ENCODE measurements around the gene ARX.

DNA sequence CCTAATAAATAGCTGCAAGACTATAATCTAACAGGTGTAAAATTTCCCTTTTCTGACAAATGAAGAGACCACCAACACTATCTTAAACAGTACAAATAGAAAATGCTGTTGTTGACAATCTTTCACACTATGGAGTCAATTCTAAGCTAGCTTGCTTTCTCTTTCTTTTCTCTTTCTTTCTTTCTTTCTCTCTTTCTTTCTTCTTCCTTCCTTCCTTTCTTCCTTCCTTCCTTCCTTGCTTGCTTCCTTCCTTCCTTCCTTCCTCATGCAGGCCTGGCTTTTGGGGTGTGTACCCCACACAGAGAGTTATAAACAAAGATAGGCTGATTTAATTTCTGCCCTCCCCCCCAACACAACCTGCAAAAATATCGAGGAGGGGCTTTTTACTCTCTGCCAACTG, 8.1 kb upstream of the ARX start:
- TF ChIP-seq, protein P1, sequence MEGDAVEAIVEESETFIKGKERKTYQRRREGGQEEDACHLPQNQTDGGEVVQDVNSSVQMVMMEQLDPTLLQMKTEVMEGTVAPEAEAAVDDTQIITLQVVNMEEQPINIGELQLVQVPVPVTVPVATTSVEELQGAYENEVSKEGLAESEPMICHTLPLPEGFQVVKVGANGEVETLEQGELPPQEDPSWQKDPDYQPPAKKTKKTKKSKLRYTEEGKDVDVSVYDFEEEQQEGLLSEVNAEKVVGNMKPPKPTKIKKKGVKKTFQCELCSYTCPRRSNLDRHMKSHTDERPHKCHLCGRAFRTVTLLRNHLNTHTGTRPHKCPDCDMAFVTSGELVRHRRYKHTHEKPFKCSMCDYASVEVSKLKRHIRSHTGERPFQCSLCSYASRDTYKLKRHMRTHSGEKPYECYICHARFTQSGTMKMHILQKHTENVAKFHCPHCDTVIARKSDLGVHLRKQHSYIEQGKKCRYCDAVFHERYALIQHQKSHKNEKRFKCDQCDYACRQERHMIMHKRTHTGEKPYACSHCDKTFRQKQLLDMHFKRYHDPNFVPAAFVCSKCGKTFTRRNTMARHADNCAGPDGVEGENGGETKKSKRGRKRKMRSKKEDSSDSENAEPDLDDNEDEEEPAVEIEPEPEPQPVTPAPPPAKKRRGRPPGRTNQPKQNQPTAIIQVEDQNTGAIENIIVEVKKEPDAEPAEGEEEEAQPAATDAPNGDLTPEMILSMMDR (IDR thresholded peaks at IDR 0.05) = no peak
- TF ChIP-seq POLR2A (IDR thresholded peaks at IDR 0.05) = no peak
- TF ChIP-seq POLR2AphosphoS5 (IDR thresholded peaks at IDR 0.05) = no peak
